Keratinocyte (primary cell): ENCODE data around the gene C6orf52. TPM values are rescaled to one million over a fixed set of nuclear protein-coding genes. Genes with fewer than 3 reads are reported as not detected.

ENCODE experiments used
- DNase-seq: peaks from one replicate; pipeline ENCODE4 v3.0.0-alpha.2; 2011; ENCODE audit warnings: low read depth, missing footprints, low spot score
- FAIRE-seq: peaks from 2 replicates; lab custom pipeline; 2011; peaks lifted over from hg19 to GRCh38; lab: Jason Lieb, UNC
- H2AFZ ChIP-seq: 2 replicates; pipeline ENCODE4 v1.6.0; 2012; ENCODE audit warnings: low read length, control low read depth, inconsistent platforms; ENCODE audit not compliant: control insufficient read depth
- H3K27ac ChIP-seq: 2 replicates; pipeline ENCODE4 v1.5.1; 2011; ENCODE audit warnings: low read length; ENCODE audit not compliant: control insufficient read depth, insufficient read depth
- H3K27me3 ChIP-seq: 3 replicates; pipeline ENCODE4 v1.6.0; 2011; ENCODE audit warnings: low read length; ENCODE audit not compliant: control insufficient read depth, insufficient read depth; ENCODE audit errors: extremely low read depth
- H3K36me3 ChIP-seq, 2 experiments: 2 replicates in 1 of 2; 3 replicates in 1 of 2; pipeline ENCODE4 v1.5.1; 2011; ENCODE audit warnings: low read length in 2 of 2, mild to moderate bottlenecking in 1 of 2; ENCODE audit not compliant: control insufficient read depth in 2 of 2, insufficient read depth in 2 of 2; ENCODE audit errors: extremely low read depth in 1 of 2
- H3K4me1 ChIP-seq: 3 replicates; pipeline ENCODE4 v1.5.1; 2011; ENCODE audit warnings: low read length; ENCODE audit not compliant: control insufficient read depth, insufficient read depth; ENCODE audit errors: extremely low read depth
- H3K4me2 ChIP-seq: 3 replicates; pipeline ENCODE4 v1.6.0; 2011; ENCODE audit warnings: low read depth, low read length; ENCODE audit not compliant: control insufficient read depth, insufficient read depth; ENCODE audit errors: extremely low read depth
- H3K4me3 ChIP-seq, 3 experiments: fragments of 200-600 bp in 1 of 3; sonication (generic) in 1 of 3; 2 replicates in 2 of 3; 3 replicates in 1 of 3; pipeline ENCODE4 v1.5.1; 2011 to 2016; ENCODE audit warnings: low read length in 3 of 3, mild to moderate bottlenecking in 3 of 3, control low read depth in 2 of 3, inconsistent platforms in 1 of 3, low read depth in 1 of 3, mixed read lengths in 1 of 3, mixed run types in 1 of 3, moderate library complexity in 1 of 3; ENCODE audit not compliant: control insufficient read depth in 2 of 3, insufficient read depth in 2 of 3; ENCODE audit errors: extremely low read depth in 1 of 3
- H3K79me2 ChIP-seq: 2 replicates; pipeline ENCODE4 v1.6.0; 2012; ENCODE audit warnings: low read length; ENCODE audit not compliant: control insufficient read depth, insufficient read depth
- H3K9ac ChIP-seq: 3 replicates; pipeline ENCODE4 v1.6.0; 2011; ENCODE audit warnings: low read length; ENCODE audit not compliant: control insufficient read depth, insufficient read depth; ENCODE audit errors: extremely low read depth
- H3K9me1 ChIP-seq: 3 replicates; pipeline ENCODE4 v1.6.0; 2011; ENCODE audit warnings: low read length; ENCODE audit not compliant: control insufficient read depth, insufficient read depth; ENCODE audit errors: extremely low read depth
- H3K9me3 ChIP-seq: 2 replicates; pipeline ENCODE4 v1.5.1; 2012; ENCODE audit warnings: low read depth, low read length; ENCODE audit not compliant: control insufficient read depth
- H4K20me1 ChIP-seq: 3 replicates; pipeline ENCODE4 v1.6.0; 2011; ENCODE audit warnings: low read length; ENCODE audit not compliant: control insufficient read depth, insufficient read depth; ENCODE audit errors: extremely low read depth
- EZH2 ChIP-seq: IDR thresholded peaks from one replicate; pipeline ENCODE4 v1.6.1; 2012; ENCODE audit warnings: inconsistent platforms, mild to moderate bottlenecking, low read length, moderate library complexity
- dilution Hi-C: fragments of 300-500 bp; cut with MboI; formaldehyde crosslinking; loops from one replicate; pipeline ENCODE4 v1.7.0; 2020; ENCODE audit warnings: low sequenced_read_pairs; ENCODE audit not compliant: extremely low pct_ligation_motif_present
- polyA plus RNA-seq, 5 experiments: library from polyadenylated mRNA; depleted of rRNA in 3 of 5; stranded (reverse) in 3 of 5; stranded (forward) in 1 of 5; unstranded in 1 of 5; fragments of >200 nt; gene quantifications; 1 replicate in 1 of 5; 2 replicates in 3 of 5; 3 replicates in 1 of 5; pipeline versions ENCODE4 v1.2.1 to v1.2.3, GENCODE V29; 2011 to 2012; ENCODE audit warnings: missing spikeins in 2 of 5, low read depth in 1 of 5, low replicate concordance in 1 of 5
- TF ChIP-seq, protein P1 (sequence below), 3 experiments: IDR thresholded peaks in 1 of 3; conservative IDR thresholded peaks in 1 of 3; optimal IDR thresholded peaks in 1 of 3; 2 replicates in 2 of 3; 3 replicates in 1 of 3; pipeline versions ENCODE3 to v1.5.1; 2011; ENCODE audit warnings: low read length in 3 of 3, mild to moderate bottlenecking in 3 of 3, moderate library complexity in 2 of 3, control low read depth in 1 of 3, inconsistent platforms in 1 of 3; ENCODE audit not compliant: insufficient read depth in 2 of 3; ENCODE audit errors: extremely low read depth in 1 of 3

Gene C6orf52
- polyA plus RNA-seq, 1 donor (not counting 4 experiments of a cell fraction or from before 2014, with no cell fraction given): not detected

DNA sequence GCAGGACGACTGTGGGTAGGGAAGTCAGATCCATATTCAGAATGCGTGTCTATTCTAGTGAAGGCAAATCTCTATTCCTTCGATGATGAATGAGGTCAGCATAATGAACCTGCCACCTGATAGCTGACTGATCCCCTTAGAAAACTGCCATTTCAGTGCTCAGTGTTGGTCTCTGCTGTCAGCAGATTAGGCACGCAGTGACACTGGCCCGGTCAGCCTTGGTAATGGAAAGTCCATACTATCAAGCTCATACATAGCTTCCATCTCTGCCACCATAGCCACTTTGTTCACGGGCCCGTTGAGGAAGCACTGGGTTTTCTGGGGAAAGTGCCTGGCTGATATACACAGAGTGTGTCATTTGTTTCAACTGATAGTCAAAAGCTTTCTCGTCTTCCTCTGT lies 54.0 kb downstream of the C6orf52 start:
- Histone ChIP-seq H3K79me2 (no peaks in the 10 kb centered on the region), H3K9me3 (no peaks in the 10 kb centered on the region), H3K9me1 (no peaks in the 10 kb centered on the region), H3K9ac (no peak overlapping the region), H4K20me1 (no peaks in the 10 kb centered on the region), H2AFZ (no peak overlapping the region), H3K4me3 (no peak overlapping the region), H3K4me1 (no peaks in the 10 kb centered on the region), H3K36me3 (no peaks in the 10 kb centered on the region), H3K27ac (no peak overlapping the region), H3K27me3 (no peaks in the 10 kb centered on the region), H3K4me2 (no peak overlapping the region)
- no peak for FAIRE-seq
- TF ChIP-seq, protein P1, sequence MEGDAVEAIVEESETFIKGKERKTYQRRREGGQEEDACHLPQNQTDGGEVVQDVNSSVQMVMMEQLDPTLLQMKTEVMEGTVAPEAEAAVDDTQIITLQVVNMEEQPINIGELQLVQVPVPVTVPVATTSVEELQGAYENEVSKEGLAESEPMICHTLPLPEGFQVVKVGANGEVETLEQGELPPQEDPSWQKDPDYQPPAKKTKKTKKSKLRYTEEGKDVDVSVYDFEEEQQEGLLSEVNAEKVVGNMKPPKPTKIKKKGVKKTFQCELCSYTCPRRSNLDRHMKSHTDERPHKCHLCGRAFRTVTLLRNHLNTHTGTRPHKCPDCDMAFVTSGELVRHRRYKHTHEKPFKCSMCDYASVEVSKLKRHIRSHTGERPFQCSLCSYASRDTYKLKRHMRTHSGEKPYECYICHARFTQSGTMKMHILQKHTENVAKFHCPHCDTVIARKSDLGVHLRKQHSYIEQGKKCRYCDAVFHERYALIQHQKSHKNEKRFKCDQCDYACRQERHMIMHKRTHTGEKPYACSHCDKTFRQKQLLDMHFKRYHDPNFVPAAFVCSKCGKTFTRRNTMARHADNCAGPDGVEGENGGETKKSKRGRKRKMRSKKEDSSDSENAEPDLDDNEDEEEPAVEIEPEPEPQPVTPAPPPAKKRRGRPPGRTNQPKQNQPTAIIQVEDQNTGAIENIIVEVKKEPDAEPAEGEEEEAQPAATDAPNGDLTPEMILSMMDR (optimal IDR thresholded peaks at IDR 0.05 in 1 of 3, IDR thresholded peaks at IDR 0.05 in 1 of 3, conservative IDR thresholded peaks at IDR 0.05 in 1 of 3; ENCODE audit: extremely low read depth in 1 of 3, insufficient read depth in 2 of 3, low read length in 3 of 3): no peak
- TF ChIP-seq EZH2: no peak
- dilution Hi-C loops: no loop called here
- DNase-seq: no peak

DNA sequence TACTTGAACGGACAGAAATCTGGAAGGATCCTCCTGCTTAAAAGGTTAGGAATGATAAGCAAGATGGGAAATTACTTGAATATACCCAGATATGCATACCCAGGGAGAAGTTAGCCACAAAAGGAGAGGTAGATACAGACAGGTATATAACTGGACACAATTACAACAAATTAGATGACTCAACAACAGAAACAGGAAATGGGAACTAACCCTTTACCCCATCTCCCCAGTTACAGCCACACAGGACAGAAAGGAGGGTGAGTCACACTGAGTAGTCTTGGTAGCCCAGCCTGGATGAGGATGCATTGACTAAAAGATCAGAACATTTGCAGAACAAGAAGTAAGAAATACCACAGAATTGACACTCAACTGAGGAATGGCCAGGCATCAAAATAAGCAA lies 61.2 kb downstream of the C6orf52 start:
- Histone ChIP-seq H3K9me3 (no peaks in the 10 kb centered on the region), H4K20me1 (no peaks in the 10 kb centered on the region), H2AFZ (peak overlapping the region; percentile 64), H3K9me1 (no peaks in the 10 kb centered on the region), H3K9ac (no peak overlapping the region), H3K4me2 (peak overlapping the region; percentile 75), H3K36me3 (peaks cover 0 to 2% of the 10 kb centered on the region in 2 experiments), H3K79me2 (no peaks in the 10 kb centered on the region), H3K27me3 (no peaks in the 10 kb centered on the region), H3K4me3 (peak overlapping the region in 2 of 3 experiments; percentile 24 to 38), H3K27ac (peak overlapping the region; percentile 78), H3K4me1 (peaks cover 12% of the 10 kb centered on the region)
- DNase-seq (peak; percentile 60), FAIRE-seq (peak; percentile 95)
- TF ChIP-seq, protein P1 (optimal IDR thresholded peaks at IDR 0.05 in 1 of 3, IDR thresholded peaks at IDR 0.05 in 1 of 3, conservative IDR thresholded peaks at IDR 0.05 in 1 of 3; ENCODE audit: extremely low read depth in 1 of 3, insufficient read depth in 2 of 3, low read length in 3 of 3): no peak
- TF ChIP-seq EZH2: no peak
- dilution Hi-C loops: no loop called here
